H1 (cell line): ENCODE measurements around the gene FGF14. TPM values are rescaled to one million over a fixed set of nuclear protein-coding genes. Genes with fewer than 3 reads are reported as not detected.

ENCODE experiments used
- CHD1 ChIP-seq: IDR thresholded peaks from 2 replicates; pipeline ENCODE4 v1.6.1; 2012; ENCODE audit warnings: low read depth, low read length, improper control_type of control experiment
- CHD7 ChIP-seq: fragments of 300-600 bp; sonication (generic); IDR thresholded peaks from 2 replicates; pipeline ENCODE4 v1.7.1; 2012; ENCODE audit warnings: low read length, moderate library complexity, mild to moderate bottlenecking, inconsistent platforms; ENCODE audit not compliant: insufficient replicate concordance
- EZH2 ChIP-seq: fragments of 200-600 bp; sonication (generic); IDR thresholded peaks from 2 replicates; pipeline ENCODE4 v1.7.1; 2012; ENCODE audit warnings: low read depth, mild to moderate bottlenecking, moderate library complexity, low read length, inconsistent platforms; ENCODE audit not compliant: severe bottlenecking
- NRF1 ChIP-seq: IDR thresholded peaks from 2 replicates; pipeline ENCODE4 v1.6.1; 2011; ENCODE audit warnings: mild to moderate bottlenecking, low read depth, low read length, improper control_type of control experiment
- POU5F1 ChIP-seq: IDR thresholded peaks from 2 replicates; pipeline ENCODE4 v1.6.1; 2011; ENCODE audit warnings: low read depth, mild to moderate bottlenecking, low read length, moderate library complexity
- RNF2 ChIP-seq: fragments of 200-900, 300-1000 bp; sonication (generic); IDR thresholded peaks from 2 replicates; pipeline ENCODE4 v1.7.1; 2016; ENCODE audit warnings: borderline replicate concordance, low read depth, mild to moderate bottlenecking, antibody characterized with exemption, low read length; ENCODE audit not compliant: poor library complexity, severe bottlenecking; ENCODE audit errors: missing control alignments
- SIX5 ChIP-seq: IDR thresholded peaks from 2 replicates; pipeline ENCODE4 v1.6.1; 2011; ENCODE audit warnings: mild to moderate bottlenecking, low read depth, low read length
- TBP ChIP-seq: IDR thresholded peaks from 2 replicates; pipeline ENCODE4 v1.6.1; 2011; ENCODE audit warnings: low read depth, low read length, improper control_type of control experiment
- TEAD4 ChIP-seq: IDR thresholded peaks from 2 replicates; pipeline ENCODE4 v1.6.1; 2012; ENCODE audit warnings: low read depth, low read length, inconsistent platforms, mixed read lengths
- ZNF274 ChIP-seq: IDR thresholded peaks from 2 replicates; pipeline ENCODE4 v1.7.0; 2012; ENCODE audit warnings: low read length, borderline replicate concordance; ENCODE audit errors: extremely low read depth
- polyA plus RNA-seq, 7 experiments: library from polyadenylated mRNA; depleted of rRNA in 3 of 7; stranded (reverse) in 5 of 7; unstranded in 2 of 7; fragments of >200 nt in 5 of 7; fragments of 200-250 nt in 2 of 7; gene quantifications; 1 replicate in 5 of 7; 2 replicates in 1 of 7; 4 replicates in 1 of 7; pipeline versions ENCODE4 v1.2.1 to v1.2.3, GENCODE V29; 2011 to 2013; ENCODE audit warnings: missing spikeins in 2 of 7, mixed read lengths in 2 of 7
- total RNA-seq: library from RNA; stranded (reverse); fragmentation: NEBNext Ultra II Directional; extraction: Animal tissue kit (Norgen Biotek cat#: 25700); gene quantifications from 2 replicates; pipeline ENCODE4 v1.2.1, GENCODE V29; 2021

FGF14 gene
- total and polyA plus RNA-seq, 2 of the 8 experiments (the other 6 are each of a cell fraction or from before 2014, with no cell fraction given), result 0.05 to 0.58 TPM

GRCh38 chr13:102394158-102395053 is 7.4 kb downstream of the FGF14 start (continued):
- TF ChIP-seq CHD7, result no peak
- peak; percentile 77 for TF ChIP-seq TBP
- no peak for TF ChIP-seq ZNF274
- TF ChIP-seq NRF1, result no peak
- no peak for TF ChIP-seq TEAD4
- TF ChIP-seq POU5F1, result no peak
- TF ChIP-seq RNF2, result peak; percentile 35
- TF ChIP-seq CHD1, result no peak
- TF ChIP-seq EZH2, result no peak
- no peak for TF ChIP-seq SIX5
